SU-DHL-6 (cell line): ENCODE measurements around the gene REXO1.

Experiments used
- H2AFZ ChIP-seq: fragments of 200-600 bp; sonication (generic); 2 replicates; pipeline ENCODE4 v1.6.1; 2014; ENCODE audit warnings: low read depth, mild to moderate bottlenecking, moderate library complexity, mixed read lengths, antibody characterized with exemption, low read length; ENCODE audit not compliant: severe bottlenecking
- H3F3A ChIP-seq: fragments of 200-600 bp; shearing (Covaris generic); 2 replicates; pipeline ENCODE4 v1.6.0; 2016; ENCODE audit warnings: antibody characterized with exemption, mild to moderate bottlenecking; ENCODE audit not compliant: insufficient read depth
- H3K27ac ChIP-seq: fragments of 200-600 bp; sonication (generic); 2 replicates; pipeline ENCODE4 v1.5.1; 2016; ENCODE audit warnings: low read depth, mild to moderate bottlenecking, low read length, moderate library complexity, mixed read lengths
- H3K27me3 ChIP-seq: fragments of 200-600 bp; sonication (generic), shearing (Covaris generic); 2 replicates; pipeline ENCODE4 v1.6.0; 2014; ENCODE audit warnings: mild to moderate bottlenecking, low read length
- H3K36me3 ChIP-seq: fragments of 200-600 bp; sonication (generic); 2 replicates; pipeline ENCODE4 v1.6.1; 2014; ENCODE audit warnings: mild to moderate bottlenecking, low read length, mixed read lengths
- H3K4me2 ChIP-seq: fragments of 300-600, 200-600 bp; shearing (Covaris generic), sonication (generic); 2 replicates; pipeline ENCODE4 v1.6.0; 2014; ENCODE audit warnings: low read length, low read depth, mild to moderate bottlenecking; ENCODE audit not compliant: poor library complexity, severe bottlenecking
- H3K4me3 ChIP-seq: fragments of 200-600 bp; sonication (generic); 2 replicates; pipeline ENCODE4 v1.5.1; 2014; ENCODE audit warnings: antibody characterized with exemption, low read length, mild to moderate bottlenecking, mixed read lengths; ENCODE audit not compliant: insufficient read depth, poor library complexity, severe bottlenecking
- H3K79me2 ChIP-seq: fragments of 200-600 bp; sonication (generic); 2 replicates; pipeline ENCODE4 v1.6.1; 2014; ENCODE audit warnings: mild to moderate bottlenecking, low read length, moderate library complexity; ENCODE audit not compliant: insufficient read depth
- H3K9ac ChIP-seq: fragments of 200-600 bp; sonication (generic); 2 replicates; pipeline ENCODE4 v1.7.0; 2014; ENCODE audit warnings: mild to moderate bottlenecking, low read length
- H3K9me2 ChIP-seq: fragments of 200-600 bp; sonication (generic); replicated peaks from 2 replicates; pipeline ENCODE4 v1.6.1; 2014; ENCODE audit warnings: low read length; ENCODE audit not compliant: insufficient read depth
- H3K9me3 ChIP-seq: fragments of 200-600 bp; sonication (generic); 2 replicates; pipeline ENCODE4 v1.6.1; 2014; ENCODE audit warnings: low read length, mixed read lengths; ENCODE audit not compliant: insufficient read depth
- H4K20me1 ChIP-seq: fragments of 200-600 bp; sonication (generic); 2 replicates; pipeline ENCODE4 v1.6.1; 2014; ENCODE audit warnings: low read depth, mild to moderate bottlenecking, antibody characterized with exemption, low read length, moderate library complexity, mixed read lengths
- EZH2phosphoT487 ChIP-seq: fragments of 200-600 bp; sonication (generic), shearing (Covaris generic); conservative IDR thresholded peaks from 2 replicates; pipeline ENCODE4 v1.6.1; 2018; ENCODE audit warnings: mild to moderate bottlenecking, antibody characterized with exemption, low read length, moderate library complexity, mixed read lengths
- TF ChIP-seq, protein P1 (sequence below): fragments of 200-600 bp; sonication (generic); IDR thresholded peaks from one replicate; pipeline ENCODE4 v1.5.1; 2017; ENCODE audit warnings: antibody characterized with exemption, mild to moderate bottlenecking, low read length, moderate library complexity; ENCODE audit not compliant: insufficient read depth, poor library complexity, severe bottlenecking

REXO1 gene

GRCh38 chr19:1826557-1827521 lies 21.4 kb downstream of the REXO1 start:
- Histone ChIP-seq H3K4me2 (no peak overlapping the region), H3F3A (no peaks in the 10 kb centered on the region), H3K79me2 (no peaks in the 10 kb centered on the region), H3K27ac (no peak overlapping the region), H3K4me3 (no peak overlapping the region), H2AFZ (no peak overlapping the region), H3K27me3 (no peaks in the 10 kb centered on the region), H3K36me3 (0 out of 2 replicates have a peak, but pooled peaks cover 4% of the 10 kb centered on the region), H3K9me3 (no peaks in the 10 kb centered on the region), H4K20me1 (no peaks in the 10 kb centered on the region; the same call in 1 of the 2 replicates), H3K9ac (no peak overlapping the region), H3K9me2 (no peaks in the 10 kb centered on the region)
- TF ChIP-seq, protein P1, sequence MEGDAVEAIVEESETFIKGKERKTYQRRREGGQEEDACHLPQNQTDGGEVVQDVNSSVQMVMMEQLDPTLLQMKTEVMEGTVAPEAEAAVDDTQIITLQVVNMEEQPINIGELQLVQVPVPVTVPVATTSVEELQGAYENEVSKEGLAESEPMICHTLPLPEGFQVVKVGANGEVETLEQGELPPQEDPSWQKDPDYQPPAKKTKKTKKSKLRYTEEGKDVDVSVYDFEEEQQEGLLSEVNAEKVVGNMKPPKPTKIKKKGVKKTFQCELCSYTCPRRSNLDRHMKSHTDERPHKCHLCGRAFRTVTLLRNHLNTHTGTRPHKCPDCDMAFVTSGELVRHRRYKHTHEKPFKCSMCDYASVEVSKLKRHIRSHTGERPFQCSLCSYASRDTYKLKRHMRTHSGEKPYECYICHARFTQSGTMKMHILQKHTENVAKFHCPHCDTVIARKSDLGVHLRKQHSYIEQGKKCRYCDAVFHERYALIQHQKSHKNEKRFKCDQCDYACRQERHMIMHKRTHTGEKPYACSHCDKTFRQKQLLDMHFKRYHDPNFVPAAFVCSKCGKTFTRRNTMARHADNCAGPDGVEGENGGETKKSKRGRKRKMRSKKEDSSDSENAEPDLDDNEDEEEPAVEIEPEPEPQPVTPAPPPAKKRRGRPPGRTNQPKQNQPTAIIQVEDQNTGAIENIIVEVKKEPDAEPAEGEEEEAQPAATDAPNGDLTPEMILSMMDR, result no peak
- no peak for TF ChIP-seq EZH2phosphoT487

- TF ChIP-seq EZH2phosphoT487, result no peak
- TF ChIP-seq, protein P1, result peak; percentile 99
- no peak overlapping the region for H3K27ac ChIP-seq
- no peak overlapping the region for H3K4me2 ChIP-seq
Measured at GRCh38 chr19:1825909-1826556, 22.2 kb downstream of the REXO1 start.

GRCh38 chr19:1824252-1824622 lies 24.0 kb downstream of the REXO1 start:
- 0 out of 2 replicates have a peak, but pooled peaks cover 4% of the 10 kb centered on the region for H3K36me3 ChIP-seq
- H3K27ac ChIP-seq, result no peak overlapping the region
- H3K9ac ChIP-seq, result no peak overlapping the region
- H3F3A ChIP-seq, result no peaks in the 10 kb centered on the region
- H3K27me3 ChIP-seq, result no peaks in the 10 kb centered on the region
- H3K9me2 ChIP-seq, result no peaks in the 10 kb centered on the region
- H4K20me1 ChIP-seq, result no peaks in the 10 kb centered on the region
- no peaks in the 10 kb centered on the region for H3K9me3 ChIP-seq
- no peak overlapping the region for H2AFZ ChIP-seq
- H3K79me2 ChIP-seq, result no peaks in the 10 kb centered on the region
- no peak overlapping the region for H3K4me3 ChIP-seq
- H3K4me2 ChIP-seq, result no peak overlapping the region
- TF ChIP-seq, protein P1, result no peak
- no peak for TF ChIP-seq EZH2phosphoT487

More at GRCh38 chr19:1825909-1826556, 22.2 kb downstream of the REXO1 start:
- no peaks in the 10 kb centered on the region for H3K27me3 ChIP-seq
- no peaks in the 10 kb centered on the region for H3K79me2 ChIP-seq
- H4K20me1 ChIP-seq, result no peaks in the 10 kb centered on the region; the same call in 1 of the 2 replicates
- no peaks in the 10 kb centered on the region for H3K9me2 ChIP-seq
- H3K4me3 ChIP-seq, result no peak overlapping the region
- H3K9ac ChIP-seq, result no peak overlapping the region
- H3K36me3 ChIP-seq, result 0 out of 2 replicates have a peak, but pooled peaks cover 4% of the 10 kb centered on the region
- no peaks in the 10 kb centered on the region for H3F3A ChIP-seq
- no peaks in the 10 kb centered on the region for H3K9me3 ChIP-seq
- H2AFZ ChIP-seq, result no peak overlapping the region
